ENCODE data around the gene C2orf92.
"Not testable (repeated sequence)": the region's sequence is repeated elsewhere in the genome, so short reads cannot be mapped to it uniquely, and the experiment has no call there.

The C2orf92 gene

GRCh38 chr2:97693476-97693875, 24.0 kb downstream of the C2orf92 start:
- no peak for DNase-seq (ENCODE audit: low read depth in 3 of 3)

GRCh38 chr2:97695744-97696143, 26.2 kb downstream of the C2orf92 start:
- DNase-seq (ENCODE audit: low read depth in 3 of 3): no peak

GRCh38 chr2:97697252-97698235, 28.0 kb downstream of the C2orf92 start:
- peak; percentile 88 to 92 (median 89) for DNase-seq (ENCODE audit: low read depth in 3 of 3)

GRCh38 chr2:97698530-97698929, 29.0 kb downstream of the C2orf92 start:
- DNase-seq (ENCODE audit: low read depth in 3 of 3): no peak

- peak in 2 of 3 experiments; percentile 40 to 61 for DNase-seq (ENCODE audit: low read depth in 3 of 3)
Measured at GRCh38 chr2:97699765-97700444, 30.4 kb downstream of the C2orf92 start.

- DNase-seq (ENCODE audit: low read depth in 3 of 3): no peak
Measured at GRCh38 chr2:97701186-97701585, 31.7 kb downstream of the C2orf92 start.

- no peak for DNase-seq (ENCODE audit: low read depth in 3 of 3)
Measured at GRCh38 chr2:97701851-97702465, 32.4 kb downstream of the C2orf92 start.

GRCh38 chr2:97702731-97703470, 33.4 kb downstream of the C2orf92 start:
- no peak for DNase-seq (ENCODE audit: low read depth in 3 of 3)

- no peak for DNase-seq (ENCODE audit: low read depth in 3 of 3)
Measured at GRCh38 chr2:97703741-97704140, 34.2 kb downstream of the C2orf92 start.

GRCh38 chr2:97704989-97705388, 35.5 kb downstream of the C2orf92 start:
- DNase-seq (ENCODE audit: low read depth in 3 of 3): no peak

- DNase-seq (ENCODE audit: low read depth in 3 of 3): no peak
Measured at GRCh38 chr2:97706112-97706511, 36.6 kb downstream of the C2orf92 start.

GRCh38 chr2:97706708-97707345, 37.3 kb downstream of the C2orf92 start:
- no peak for DNase-seq (ENCODE audit: low read depth in 3 of 3)

- DNase-seq (ENCODE audit: low read depth in 3 of 3): no peak
Measured at GRCh38 chr2:97707362-97708047, 38.0 kb downstream of the C2orf92 start.

GRCh38 chr2:97708048-97708380, 38.5 kb downstream of the C2orf92 start:
- DNase-seq (ENCODE audit: low read depth in 3 of 3): no peak

- DNase-seq (ENCODE audit: low read depth in 3 of 3): no peak
Measured at GRCh38 chr2:97708608-97709007, 39.1 kb downstream of the C2orf92 start.

- no peak for DNase-seq (ENCODE audit: low read depth in 3 of 3)
Measured at GRCh38 chr2:97711394-97711711, 41.8 kb downstream of the C2orf92 start.

GRCh38 chr2:97712175-97712574, 42.7 kb downstream of the C2orf92 start:
- DNase-seq (ENCODE audit: low read depth in 3 of 3): not testable (repeated sequence)

GRCh38 chr2:97712693-97713295, 43.3 kb downstream of the C2orf92 start:
- peak in 2 of 3 experiments; percentile 18 to 41 for DNase-seq (ENCODE audit: low read depth in 3 of 3)

GRCh38 chr2:97713296-97714083, 44.0 kb downstream of the C2orf92 start, which contains the start of gene ZAP70:
TSS of gene ZAP70 (plus strand) at chr2:97713576. CDS start at chr2:97724037, 10,461 bp downstream.
- peak in 2 of 3 experiments; percentile 19 to 65 for DNase-seq (ENCODE audit: low read depth in 3 of 3)

Measured in stimulated activated CD4-positive, alpha-beta T cell treated with anti-CD3 and anti-CD28 coated beads, TNF-alpha, amount 100 ng/mL, for 24 hours (primary cell).